OCI-LY3 (cell line): ENCODE measurements around the gene EPSTI1.
A peak's percentile ranks its signal among the peaks of the same experiment; 100 is the strongest.

Experiments used
- H2AFZ ChIP-seq: fragments of 200-600, 300-600 bp; shearing (Covaris generic); 2 replicates; pipeline ENCODE4 v1.6.0; 2014; ENCODE audit warnings: antibody characterized with exemption, low read depth, low read length
- H3K27ac ChIP-seq: fragments of 200-600, 300-600 bp; sonication (generic); 2 replicates; pipeline ENCODE4 v1.5.1; 2014; ENCODE audit warnings: mild to moderate bottlenecking, low read length, moderate library complexity, mixed read lengths
- H3K27me3 ChIP-seq: fragments of 200-600, 300-600 bp; sonication (generic); 2 replicates; pipeline ENCODE4 v1.6.1; 2014; ENCODE audit warnings: low read depth, low read length, mixed read lengths
- H3K36me3 ChIP-seq: fragments of 200-600, 300-600 bp; sonication (generic); replicated peaks from 2 replicates; pipeline ENCODE3; 2014; ENCODE audit warnings: low read depth, low read length, mixed read lengths
- H3K4me1 ChIP-seq: fragments of 300-600, 200-600 bp; sonication (generic); 2 replicates; pipeline ENCODE4 v1.6.1; 2014; ENCODE audit warnings: low read length, mixed read lengths
- H3K4me2 ChIP-seq: fragments of 200-600, 300-600 bp; sonication (generic); 2 replicates; pipeline ENCODE4 v1.6.1; 2014; ENCODE audit warnings: low read length, mixed read lengths
- H3K4me3 ChIP-seq: fragments of 300-600, 200-600 bp; sonication (generic); 2 replicates; pipeline ENCODE4 v1.5.1; 2014; ENCODE audit warnings: antibody characterized with exemption, mild to moderate bottlenecking, low read length, moderate library complexity
- H3K79me2 ChIP-seq: fragments of 300-600, 200-600 bp; shearing (Covaris generic); 2 replicates; pipeline ENCODE4 v1.6.1; 2014; ENCODE audit warnings: mild to moderate bottlenecking, low read length, mixed read lengths
- H3K9ac ChIP-seq: fragments of 300-600, 200-600 bp; shearing (Covaris generic); 2 replicates; pipeline ENCODE4 v1.6.0; 2014; ENCODE audit warnings: mild to moderate bottlenecking, low read length, moderate library complexity
- H3K9me3 ChIP-seq: fragments of 200-600, 300-600 bp; shearing (Covaris generic); 2 replicates; pipeline ENCODE4 v1.6.1; 2014; ENCODE audit warnings: low read length, mixed read lengths; ENCODE audit not compliant: insufficient read depth
- H4K20me1 ChIP-seq: fragments of 200-600, 300-600 bp; sonication (generic); 2 replicates; pipeline ENCODE4 v1.6.1; 2016; ENCODE audit warnings: low read length, mixed read lengths; ENCODE audit not compliant: insufficient read depth
- CTCF ChIP-seq: fragments of 200-600, 300-600 bp; sonication (generic); IDR thresholded peaks from 2 replicates; pipeline ENCODE4 v1.5.1; 2014; ENCODE audit warnings: antibody characterized with exemption, low read length, low read depth
- EZH2phosphoT487 ChIP-seq: fragments of 200-600 bp; shearing (Covaris generic); IDR thresholded peaks from 2 replicates; pipeline ENCODE4 v1.6.1; 2018; ENCODE audit warnings: antibody characterized with exemption, mixed run types, low read depth

EPSTI1 gene

GRCh38 chr13:42859760-42860159 lies 132.3 kb downstream of the EPSTI1 start:
- Histone ChIP-seq H2AFZ (no peak overlapping the region), H3K79me2 (no peaks in the 10 kb centered on the region), H3K4me1 (no peaks in the 10 kb centered on the region), H3K27ac (no peak overlapping the region), H3K4me2 (no peak overlapping the region), H4K20me1 (no peaks in the 10 kb centered on the region), H3K9me3 (no peaks in the 10 kb centered on the region), H3K27me3 (peaks cover 31% of the 10 kb centered on the region), H3K36me3 (no peaks in the 10 kb centered on the region), H3K9ac (no peak overlapping the region), H3K4me3 (no peak overlapping the region)
- TF ChIP-seq EZH2phosphoT487 (0 out of 2 replicates have a peak, but pooled peaks have one; percentile 16), CTCF (no peak)

GRCh38 chr13:42855410-42855809 lies 136.6 kb downstream of the EPSTI1 start:
- Histone ChIP-seq H3K4me3 (no peak overlapping the region), H3K4me1 (no peaks in the 10 kb centered on the region), H4K20me1 (no peaks in the 10 kb centered on the region), H3K79me2 (no peaks in the 10 kb centered on the region), H3K9me3 (no peaks in the 10 kb centered on the region), H3K4me2 (no peak overlapping the region), H3K27me3 (peaks cover 16% of the 10 kb centered on the region), H3K36me3 (no peaks in the 10 kb centered on the region), H3K27ac (no peak overlapping the region), H2AFZ (no peak overlapping the region), H3K9ac (no peak overlapping the region)
- TF ChIP-seq EZH2phosphoT487 (no peak), CTCF (no peak)

- no peak overlapping the region for H3K4me3 ChIP-seq
- H3K4me2 ChIP-seq: no peak overlapping the region
- H4K20me1 ChIP-seq: no peaks in the 10 kb centered on the region
- H2AFZ ChIP-seq: no peak overlapping the region
- H3K36me3 ChIP-seq: no peaks in the 10 kb centered on the region
- H3K27ac ChIP-seq: no peak overlapping the region
- no peak overlapping the region for H3K9ac ChIP-seq
- H3K27me3 ChIP-seq: peaks cover 5% of the 10 kb centered on the region; the same call in 1 of the 2 replicates
- no peaks in the 10 kb centered on the region for H3K9me3 ChIP-seq
- H3K79me2 ChIP-seq: no peaks in the 10 kb centered on the region
- TF ChIP-seq CTCF (no peak), EZH2phosphoT487 (no peak)
- no peaks in the 10 kb centered on the region for H3K4me1 ChIP-seq
Observed at GRCh38 chr13:42852136-42852535, 139.9 kb downstream of the EPSTI1 start.

GRCh38 chr13:42849200-42849599 lies 142.8 kb downstream of the EPSTI1 start:
- Histone ChIP-seq H3K79me2 (no peaks in the 10 kb centered on the region), H3K9ac (no peak overlapping the region), H3K4me2 (no peak overlapping the region), H3K27me3 (peaks cover 7% of the 10 kb centered on the region; the same call in 1 of the 2 replicates), H4K20me1 (no peaks in the 10 kb centered on the region), H3K9me3 (no peaks in the 10 kb centered on the region), H3K4me3 (no peak overlapping the region), H3K36me3 (no peaks in the 10 kb centered on the region), H3K4me1 (no peaks in the 10 kb centered on the region), H2AFZ (no peak overlapping the region), H3K27ac (no peak overlapping the region)
- TF ChIP-seq CTCF (no peak), EZH2phosphoT487 (no peak)
